ENCODE measurements around the gene SELENOF.

Gene SELENOF

GRCh38 chr1:86913896-86914600 lies at the start of gene SELENOF:
TSS of gene SELENOF (minus strand) at chr1:86914126. CDS start at chr1:86914111, 15 bp downstream.
- peak; percentile 100 for DNase-seq

GRCh38 chr1:86960548-86960947 lies 46.6 kb upstream of the SELENOF start:
- DNase-seq, result no peak

- no peak for DNase-seq
These were observed 43.3 kb upstream of the SELENOF start for GRCh38 chr1:86957221-86957620.

- peak; percentile 23 for DNase-seq
These were observed 42.3 kb upstream of the SELENOF start for GRCh38 chr1:86956221-86956620.

GRCh38 chr1:86955678-86956077 lies 41.8 kb upstream of the SELENOF start:
- DNase-seq, result no peak

- no peak for DNase-seq
These were observed 39.2 kb upstream of the SELENOF start for GRCh38 chr1:86953167-86953566.

- DNase-seq, result no peak
These were observed 37.5 kb upstream of the SELENOF start for GRCh38 chr1:86951430-86951829.

- no peak for DNase-seq
These were observed 36.9 kb upstream of the SELENOF start for GRCh38 chr1:86950712-86951419.

- no peak for DNase-seq
These were observed 34.3 kb upstream of the SELENOF start for GRCh38 chr1:86948212-86948611.

- DNase-seq, result no peak
These were observed 28.8 kb upstream of the SELENOF start for GRCh38 chr1:86942743-86943142.

GRCh38 chr1:86942042-86942441 lies 28.1 kb upstream of the SELENOF start:
- DNase-seq, result no peak

- no peak for DNase-seq
These were observed 26.7 kb upstream of the SELENOF start for GRCh38 chr1:86940599-86940998.

- no peak for DNase-seq
These were observed 25.5 kb upstream of the SELENOF start for GRCh38 chr1:86939406-86939805.

GRCh38 chr1:86938855-86939254 lies 24.9 kb upstream of the SELENOF start:
- no peak for DNase-seq

GRCh38 chr1:86938450-86938849 lies 24.5 kb upstream of the SELENOF start:
- DNase-seq, result no peak

- DNase-seq, result no peak
These were observed 19.8 kb upstream of the SELENOF start for GRCh38 chr1:86933562-86934377.

GRCh38 chr1:86933051-86933450 lies 19.1 kb upstream of the SELENOF start:
- no peak for DNase-seq

GRCh38 chr1:86928819-86929218 lies 14.9 kb upstream of the SELENOF start:
- DNase-seq, result no peak

- DNase-seq, result no peak
These were observed 13.0 kb upstream of the SELENOF start for GRCh38 chr1:86926883-86927282.

- DNase-seq, result no peak
These were observed 11.8 kb upstream of the SELENOF start for GRCh38 chr1:86925742-86926141.

- no peak for DNase-seq
These were observed 10.5 kb upstream of the SELENOF start for GRCh38 chr1:86924324-86924960.

GRCh38 chr1:86922445-86922844 lies 8.5 kb upstream of the SELENOF start:
- no peak for DNase-seq

GRCh38 chr1:86916752-86917151 lies 2.8 kb upstream of the SELENOF start:
- no peak for DNase-seq
